ENCODE results near the gene TNRC6B.
A peak's percentile ranks its signal among the peaks of the same experiment; 100 is the strongest.

The TNRC6B gene

DNA sequence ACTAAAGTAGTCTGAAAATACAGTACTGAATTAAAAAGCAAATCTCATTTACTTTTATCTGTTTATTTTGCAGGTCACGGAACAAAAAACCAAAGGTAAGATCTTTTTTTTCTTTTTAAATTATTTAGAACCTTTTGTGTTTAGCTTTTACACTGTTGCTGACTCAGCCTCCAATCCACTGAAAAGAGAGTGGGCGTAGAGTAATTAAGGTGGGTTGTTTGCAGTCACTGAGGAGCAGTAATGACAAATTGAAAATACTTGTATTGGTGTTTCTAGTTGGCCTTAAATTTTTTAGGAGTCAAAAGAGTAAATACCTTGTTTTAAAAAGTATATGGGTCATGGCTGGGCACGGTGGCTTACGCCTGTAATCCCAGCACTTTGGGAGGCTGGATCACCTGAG, 73.4 kb downstream of the TNRC6B start:
- peak overlapping the region; percentile 53 for H3K4me3 Mint-ChIP-seq
- H3K36me3 Mint-ChIP-seq (ENCODE audit: low read depth) = peaks cover 58% of the 10 kb centered on the region
- peak overlapping the region; percentile 94 for H3K27ac Mint-ChIP-seq
- H3K9me3 Mint-ChIP-seq = no peaks in the 10 kb centered on the region
- H3K27me3 Mint-ChIP-seq = no peaks in the 10 kb centered on the region
- no peak for DNase-seq
- peaks cover 87% of the 10 kb centered on the region for H3K4me1 Mint-ChIP-seq (ENCODE audit: low read depth)

DNA sequence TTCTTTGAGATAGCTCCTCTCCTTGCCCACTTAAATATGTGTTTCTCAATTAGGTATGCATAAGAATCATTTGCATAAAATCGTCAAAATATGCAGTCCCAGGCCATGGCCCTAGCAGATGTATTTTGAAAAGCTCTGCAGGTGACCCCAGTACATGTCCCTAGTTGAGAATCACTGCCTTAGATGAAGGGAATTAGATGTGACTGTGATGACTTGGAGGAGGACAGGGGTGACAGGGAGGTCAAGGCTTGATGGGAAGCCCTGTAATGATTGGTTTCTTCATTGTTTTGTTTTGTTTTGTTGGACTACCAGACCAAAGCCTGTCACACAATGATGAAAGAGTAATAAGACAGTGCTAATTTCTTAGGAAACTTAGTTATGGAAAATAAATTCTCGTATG, 74.4 kb downstream of the TNRC6B start:
- H3K4me3 Mint-ChIP-seq = peak overlapping the region; percentile 2
- H3K27ac Mint-ChIP-seq = peak overlapping the region; percentile 94
- H3K36me3 Mint-ChIP-seq (ENCODE audit: low read depth) = peaks cover 53% of the 10 kb centered on the region
- no peaks in the 10 kb centered on the region for H3K27me3 Mint-ChIP-seq
- DNase-seq = no peak
- peaks cover 90% of the 10 kb centered on the region for H3K4me1 Mint-ChIP-seq (ENCODE audit: low read depth)
- no peaks in the 10 kb centered on the region for H3K9me3 Mint-ChIP-seq

DNA sequence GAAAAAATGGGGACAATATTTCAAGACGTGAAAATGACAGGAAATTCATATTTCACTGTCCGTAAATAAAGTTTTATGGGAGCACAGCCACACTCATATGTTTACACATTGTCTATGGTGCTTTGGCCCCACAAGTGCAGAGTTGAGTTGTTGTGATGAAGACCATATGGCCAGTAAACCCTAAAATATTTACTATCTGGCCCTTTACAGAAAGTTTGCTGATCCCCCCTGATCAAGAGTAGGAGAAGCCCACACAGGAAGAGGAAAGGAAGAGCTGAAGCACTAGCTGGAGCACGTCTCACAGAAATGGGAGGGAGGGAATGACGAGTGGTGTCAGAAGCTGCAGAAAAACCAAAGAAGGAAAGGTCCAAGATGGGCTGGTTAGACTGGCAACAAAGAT, 78.8 kb downstream of the TNRC6B start:
- peak overlapping the region; percentile 78 for H3K27ac Mint-ChIP-seq
- H3K9me3 Mint-ChIP-seq = no peaks in the 10 kb centered on the region
- H3K4me1 Mint-ChIP-seq (ENCODE audit: low read depth) = peaks cover 72% of the 10 kb centered on the region
- H3K27me3 Mint-ChIP-seq = no peaks in the 10 kb centered on the region
- no peak overlapping the region for H3K4me3 Mint-ChIP-seq
- DNase-seq = no peak
- H3K36me3 Mint-ChIP-seq (ENCODE audit: low read depth) = peaks cover 45% of the 10 kb centered on the region

DNA sequence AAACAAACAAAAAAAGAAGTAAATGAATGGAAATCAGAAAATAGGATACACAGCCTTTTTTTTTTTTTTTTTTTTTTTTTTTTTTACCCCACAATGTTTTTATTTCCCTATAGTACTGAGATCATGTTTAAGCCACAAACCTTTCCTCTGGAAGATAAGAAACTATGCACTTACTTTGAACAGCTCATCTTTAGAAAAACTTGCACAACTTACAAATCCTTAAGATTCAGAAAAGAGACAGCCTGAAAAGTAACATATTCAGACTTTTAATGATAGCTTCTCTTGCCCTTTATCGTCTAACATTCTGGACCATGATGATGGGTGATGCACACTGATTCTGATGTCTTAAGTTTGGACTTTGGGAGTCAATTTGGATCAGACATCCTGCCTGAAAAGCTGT, 80.3 kb downstream of the TNRC6B start:
- no peak for DNase-seq
- Mint-ChIP-seq H3K4me1 (ENCODE audit: low read depth) (peaks cover 67% of the 10 kb centered on the region), H3K27ac (peak overlapping the region; percentile 90), H3K36me3 (ENCODE audit: low read depth) (peaks cover 45% of the 10 kb centered on the region), H3K9me3 (no peaks in the 10 kb centered on the region), H3K27me3 (no peaks in the 10 kb centered on the region), H3K4me3 (no peak overlapping the region)

DNA sequence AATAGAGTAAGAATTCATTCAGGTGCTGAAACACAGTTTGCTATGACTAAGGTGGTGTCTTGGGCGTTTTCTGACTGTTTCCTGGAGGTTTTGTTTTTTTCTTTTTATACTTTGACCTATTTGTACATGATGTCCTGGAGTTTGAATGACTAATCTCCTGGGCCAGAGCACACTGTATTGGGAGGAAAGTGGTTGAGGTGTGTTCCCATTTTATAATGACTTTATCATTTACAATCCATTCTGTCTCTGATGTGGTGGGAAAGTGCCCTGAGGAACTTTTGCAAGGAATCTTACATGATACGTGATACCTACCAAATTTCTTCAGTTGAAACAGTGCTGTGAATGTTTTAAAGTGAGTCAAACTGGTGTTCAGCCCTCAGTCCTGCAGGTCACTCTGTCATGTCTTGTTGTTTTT, 80.8 kb downstream of the TNRC6B start:
- Mint-ChIP-seq H3K27me3 (no peaks in the 10 kb centered on the region), H3K4me3 (no peak overlapping the region), H3K27ac (peak overlapping the region; percentile 90), H3K36me3 (ENCODE audit: low read depth) (peaks cover 47% of the 10 kb centered on the region), H3K9me3 (no peaks in the 10 kb centered on the region), H3K4me1 (ENCODE audit: low read depth) (peaks cover 69% of the 10 kb centered on the region)
- DNase-seq = no peak

DNA sequence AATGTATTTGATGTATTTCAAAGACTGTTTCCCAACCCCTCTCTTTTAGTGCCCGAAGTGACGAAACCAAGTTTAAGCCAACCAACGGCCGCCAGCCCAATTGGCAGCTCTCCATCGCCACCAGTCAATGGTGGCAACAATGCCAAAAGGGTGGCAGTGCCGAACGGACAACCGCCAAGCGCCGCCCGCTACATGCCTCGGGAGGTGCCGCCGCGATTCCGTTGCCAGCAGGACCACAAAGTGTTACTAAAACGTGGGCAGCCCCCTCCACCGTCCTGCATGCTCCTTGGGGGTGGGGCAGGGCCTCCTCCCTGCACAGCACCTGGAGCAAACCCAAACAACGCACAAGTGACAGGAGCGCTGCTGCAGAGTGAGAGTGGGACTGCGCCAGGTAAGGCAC, 84.1 kb downstream of the TNRC6B start:
- Mint-ChIP-seq H3K9me3 (no peaks in the 10 kb centered on the region), H3K27ac (no peak overlapping the region), H3K36me3 (ENCODE audit: low read depth) (peaks cover 68% of the 10 kb centered on the region), H3K4me1 (ENCODE audit: low read depth) (peaks cover 72% of the 10 kb centered on the region), H3K27me3 (no peaks in the 10 kb centered on the region), H3K4me3 (no peak overlapping the region)
- no peak for DNase-seq

DNA sequence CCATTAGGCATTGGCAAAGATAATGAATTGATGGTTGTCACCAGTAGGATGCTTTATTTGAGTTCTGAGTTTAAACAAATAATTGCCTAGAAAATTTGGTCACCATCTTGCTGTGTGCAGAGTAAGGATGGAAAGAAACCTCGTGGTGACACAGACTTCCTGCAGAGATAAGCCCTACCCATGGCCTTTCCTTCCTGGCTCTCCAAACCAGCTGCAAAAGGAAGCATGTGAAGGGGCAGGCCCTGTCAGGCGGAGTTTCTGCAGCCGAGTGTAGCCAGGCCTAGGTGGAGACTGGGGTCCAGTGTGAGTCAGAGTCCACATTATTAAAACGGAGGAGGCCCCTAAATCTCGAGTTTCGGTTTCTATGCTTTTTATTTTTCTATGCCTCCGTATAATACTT, 85.5 kb downstream of the TNRC6B start:
- no peak for DNase-seq
- H3K4me3 Mint-ChIP-seq = no peak overlapping the region
- H3K27me3 Mint-ChIP-seq = no peaks in the 10 kb centered on the region
- no peaks in the 10 kb centered on the region for H3K9me3 Mint-ChIP-seq
- peaks cover 74% of the 10 kb centered on the region for H3K36me3 Mint-ChIP-seq (ENCODE audit: low read depth)
- peak overlapping the region; percentile 53 for H3K27ac Mint-ChIP-seq
- H3K4me1 Mint-ChIP-seq (ENCODE audit: low read depth) = peaks cover 61% of the 10 kb centered on the region

DNA sequence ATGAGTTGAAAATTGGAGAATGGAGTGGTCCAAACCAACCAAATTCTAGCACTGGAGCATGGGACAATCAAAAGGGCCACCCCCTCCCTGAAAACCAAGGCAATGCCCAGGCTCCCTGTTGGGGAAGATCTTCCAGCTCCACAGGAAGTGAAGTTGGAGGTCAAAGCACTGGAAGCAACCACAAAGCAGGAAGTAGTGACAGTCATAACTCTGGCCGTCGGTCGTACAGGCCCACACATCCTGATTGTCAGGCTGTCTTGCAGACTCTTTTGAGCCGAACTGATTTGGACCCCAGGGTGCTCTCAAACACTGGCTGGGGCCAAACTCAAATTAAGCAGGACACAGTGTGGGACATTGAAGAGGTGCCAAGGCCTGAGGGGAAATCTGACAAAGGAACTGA, 88.1 kb downstream of the TNRC6B start:
- Mint-ChIP-seq H3K9me3 (no peaks in the 10 kb centered on the region), H3K27me3 (no peaks in the 10 kb centered on the region), H3K27ac (peak overlapping the region; percentile 82), H3K4me3 (no peak overlapping the region), H3K36me3 (ENCODE audit: low read depth) (peaks cover 82% of the 10 kb centered on the region), H3K4me1 (ENCODE audit: low read depth) (peaks cover 48% of the 10 kb centered on the region)
- DNase-seq = no peak

DNA sequence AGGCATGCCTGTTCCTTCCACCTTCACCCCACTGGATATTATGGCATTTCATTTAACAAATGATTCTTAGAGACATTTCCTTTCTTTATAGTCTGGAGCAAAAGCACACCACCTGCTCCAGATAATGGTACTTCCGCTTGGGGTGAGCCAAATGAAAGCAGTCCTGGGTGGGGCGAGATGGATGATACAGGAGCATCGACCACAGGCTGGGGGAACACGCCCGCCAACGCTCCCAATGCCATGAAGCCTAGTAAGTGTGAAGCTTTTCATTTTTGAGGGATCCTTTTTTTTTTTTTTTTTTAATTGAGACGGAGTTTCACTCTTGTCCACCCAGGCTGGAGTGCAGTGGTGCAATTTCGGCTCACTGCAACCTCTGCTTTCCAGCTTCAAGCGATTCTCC, 92.3 kb downstream of the TNRC6B start:
- H3K27ac Mint-ChIP-seq = no peak overlapping the region
- peaks cover 83% of the 10 kb centered on the region for H3K36me3 Mint-ChIP-seq (ENCODE audit: low read depth)
- H3K4me1 Mint-ChIP-seq (ENCODE audit: low read depth) = peaks cover 41% of the 10 kb centered on the region
- no peak overlapping the region for H3K4me3 Mint-ChIP-seq
- H3K27me3 Mint-ChIP-seq = no peaks in the 10 kb centered on the region
- no peak for DNase-seq
- H3K9me3 Mint-ChIP-seq = no peaks in the 10 kb centered on the region

DNA sequence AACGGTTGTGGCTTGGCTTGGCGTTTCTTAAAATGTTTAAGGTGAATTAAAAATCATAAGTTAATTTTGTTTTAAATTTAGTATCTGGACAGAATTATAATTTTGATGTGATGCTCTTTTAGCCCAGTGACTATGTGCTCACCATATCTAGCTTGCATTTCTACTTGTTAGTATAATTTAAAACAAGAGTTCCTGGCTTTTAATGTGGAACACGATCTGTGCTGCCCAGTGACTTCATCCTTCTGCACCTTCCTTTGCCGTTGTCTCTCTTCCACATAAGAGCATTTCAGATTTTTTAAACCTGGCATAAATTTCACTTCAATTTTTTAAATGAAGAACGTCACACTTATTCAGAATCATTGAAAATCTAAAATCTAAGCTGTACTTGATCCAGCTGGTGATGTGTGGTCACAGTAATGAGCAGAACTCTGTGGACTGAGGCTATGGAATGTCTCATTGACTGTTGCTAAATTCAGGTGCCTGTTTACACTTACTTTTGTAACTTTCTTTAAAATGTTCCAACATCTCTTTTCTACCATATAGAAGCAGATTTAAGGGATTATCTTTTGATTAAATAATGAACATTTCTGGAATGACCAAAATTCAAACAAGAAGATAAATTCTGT, 93.1 kb downstream of the TNRC6B start:
- Mint-ChIP-seq H3K27me3 (no peaks in the 10 kb centered on the region), H3K27ac (peak overlapping the region; percentile 9), H3K9me3 (no peaks in the 10 kb centered on the region), H3K4me1 (ENCODE audit: low read depth) (peaks cover 40% of the 10 kb centered on the region), H3K36me3 (ENCODE audit: low read depth) (peaks cover 79% of the 10 kb centered on the region), H3K4me3 (no peak overlapping the region)
- DNase-seq = no peak

DNA sequence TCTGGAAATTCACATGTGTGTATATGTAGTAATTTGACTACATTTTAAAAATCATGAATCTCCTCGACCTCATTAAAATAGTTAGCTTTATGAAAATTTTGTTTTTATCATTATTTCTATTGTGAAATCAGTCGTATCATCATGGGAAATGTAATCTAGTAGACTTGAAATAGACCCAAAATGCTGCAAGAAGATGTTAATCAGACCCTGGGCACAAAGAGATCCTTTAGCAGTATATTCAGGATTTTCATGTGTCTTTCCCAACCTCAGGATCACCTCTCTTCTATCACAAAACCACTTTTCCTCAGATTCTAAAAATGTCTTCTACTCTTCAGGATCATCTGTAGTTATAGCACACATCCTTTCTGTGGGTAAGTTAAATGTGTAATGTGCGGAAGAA, 93.7 kb downstream of the TNRC6B start:
- DNase-seq = no peak
- H3K4me1 Mint-ChIP-seq (ENCODE audit: low read depth) = peaks cover 40% of the 10 kb centered on the region
- no peaks in the 10 kb centered on the region for H3K27me3 Mint-ChIP-seq
- no peak overlapping the region for H3K4me3 Mint-ChIP-seq
- peaks cover 74% of the 10 kb centered on the region for H3K36me3 Mint-ChIP-seq (ENCODE audit: low read depth)
- no peaks in the 10 kb centered on the region for H3K9me3 Mint-ChIP-seq
- H3K27ac Mint-ChIP-seq = no peak overlapping the region

DNA sequence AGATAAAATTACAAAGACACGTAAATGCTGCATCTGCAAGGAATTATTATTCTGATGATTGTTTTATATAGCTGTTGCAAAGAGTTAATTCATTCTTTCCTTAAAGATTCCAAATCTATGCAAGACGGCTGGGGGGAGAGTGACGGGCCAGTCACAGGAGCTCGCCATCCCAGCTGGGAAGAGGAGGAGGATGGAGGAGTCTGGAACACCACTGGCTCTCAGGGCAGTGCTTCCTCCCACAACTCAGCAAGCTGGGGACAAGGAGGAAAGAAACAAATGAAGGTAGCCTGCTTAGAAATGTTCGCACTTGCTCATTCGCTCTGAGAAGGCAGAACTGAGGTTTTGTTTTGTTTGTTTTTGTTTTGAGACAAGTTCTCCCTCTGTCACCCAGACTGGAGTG, 95.6 kb downstream of the TNRC6B start:
- H3K4me1 Mint-ChIP-seq (ENCODE audit: low read depth) = peaks cover 52% of the 10 kb centered on the region
- peaks cover 69% of the 10 kb centered on the region for H3K36me3 Mint-ChIP-seq (ENCODE audit: low read depth)
- H3K27ac Mint-ChIP-seq = peak overlapping the region; percentile 76
- DNase-seq = no peak
- H3K27me3 Mint-ChIP-seq = no peaks in the 10 kb centered on the region
- no peak overlapping the region for H3K4me3 Mint-ChIP-seq
- no peaks in the 10 kb centered on the region for H3K9me3 Mint-ChIP-seq

DNA sequence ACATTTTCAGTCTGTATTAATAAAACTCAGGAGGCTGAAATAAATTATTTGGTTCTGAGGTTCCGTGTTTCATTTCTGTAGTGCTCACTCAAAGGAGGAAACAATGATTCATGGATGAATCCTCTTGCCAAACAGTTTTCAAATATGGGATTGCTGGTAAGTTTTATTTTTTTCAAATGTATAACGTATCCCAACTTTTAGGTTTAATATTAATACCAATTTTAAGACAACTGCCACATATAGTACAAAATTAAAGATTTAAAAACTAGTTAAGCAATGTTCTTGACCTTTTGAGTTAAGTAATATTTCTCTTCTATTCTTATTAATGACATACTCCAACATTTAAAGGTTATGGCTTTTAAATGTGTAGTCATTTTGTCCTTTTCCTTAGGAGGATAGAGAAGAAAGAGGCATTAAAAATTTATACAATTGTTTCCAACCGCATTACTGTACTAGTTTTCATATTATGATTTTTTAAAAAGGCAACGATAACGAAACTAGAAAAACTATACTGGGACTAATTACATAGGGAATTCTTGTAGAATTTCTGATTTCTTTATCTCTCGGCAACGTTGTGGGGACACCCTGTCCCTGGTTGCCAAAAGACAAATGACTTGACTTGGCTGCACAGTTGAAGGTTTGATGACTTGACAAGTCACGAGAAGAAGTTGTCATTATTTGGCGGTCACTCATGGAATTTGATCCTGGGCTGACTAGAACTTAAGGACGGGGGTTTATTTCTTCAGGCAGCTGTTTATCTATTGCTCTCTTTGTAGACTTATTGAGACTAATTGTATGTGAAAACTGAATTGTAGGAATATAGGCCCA, 99.5 kb downstream of the TNRC6B start:
- peak overlapping the region; percentile 94 for H3K27ac Mint-ChIP-seq
- no peaks in the 10 kb centered on the region for H3K9me3 Mint-ChIP-seq
- no peak for DNase-seq
- H3K27me3 Mint-ChIP-seq = no peaks in the 10 kb centered on the region
- peaks cover 72% of the 10 kb centered on the region for H3K36me3 Mint-ChIP-seq (ENCODE audit: low read depth)
- peaks cover 56% of the 10 kb centered on the region for H3K4me1 Mint-ChIP-seq (ENCODE audit: low read depth)
- peak overlapping the region; percentile 73 for H3K4me3 Mint-ChIP-seq

DNA sequence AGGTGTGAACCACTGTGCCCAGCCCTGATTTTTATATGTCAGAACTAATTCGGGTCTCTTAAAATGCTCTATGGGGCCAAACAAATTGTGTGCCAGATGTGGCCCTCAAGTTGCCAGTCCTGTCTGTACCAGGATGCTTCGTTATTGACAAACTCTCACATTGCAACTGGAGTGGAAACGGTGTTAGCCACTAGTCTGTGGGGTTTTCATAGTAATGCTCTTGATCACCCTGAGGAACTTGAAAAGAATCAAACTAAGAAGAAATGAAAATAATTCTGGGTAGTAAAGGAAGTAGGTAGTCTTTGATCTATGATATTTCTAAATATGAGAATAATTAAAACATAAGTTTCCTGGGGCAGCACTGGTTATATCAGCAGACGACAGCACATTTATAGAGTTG, 101.3 kb downstream of the TNRC6B start:
- Mint-ChIP-seq H3K4me1 (ENCODE audit: low read depth) (peaks cover 59% of the 10 kb centered on the region), H3K27me3 (no peaks in the 10 kb centered on the region), H3K27ac (peak overlapping the region; percentile 78), H3K9me3 (no peaks in the 10 kb centered on the region), H3K4me3 (peak overlapping the region; percentile 8), H3K36me3 (ENCODE audit: low read depth) (peaks cover 65% of the 10 kb centered on the region)
- DNase-seq = no peak

DNA sequence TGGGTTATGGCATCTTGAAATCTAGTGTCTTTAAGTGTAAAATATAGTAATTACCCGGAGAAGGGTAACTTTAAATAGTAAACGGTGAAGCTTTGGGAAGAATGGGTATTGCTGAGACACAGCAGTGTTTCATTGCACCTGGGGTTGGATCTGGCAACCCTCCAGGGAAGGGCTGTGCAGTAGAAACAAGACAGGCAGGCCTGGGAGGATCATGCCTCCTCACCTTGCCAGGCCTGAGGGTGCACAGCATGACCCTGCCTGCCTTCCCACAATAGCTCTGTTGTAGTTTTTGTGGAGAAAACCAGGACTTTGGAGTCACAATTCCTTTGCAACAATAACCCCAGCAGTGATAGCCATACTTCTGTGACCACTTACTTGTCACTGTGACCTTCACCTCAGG, 104.0 kb downstream of the TNRC6B start:
- Mint-ChIP-seq H3K4me1 (ENCODE audit: low read depth) (peaks cover 62% of the 10 kb centered on the region), H3K4me3 (no peak overlapping the region), H3K9me3 (no peaks in the 10 kb centered on the region), H3K27me3 (no peaks in the 10 kb centered on the region), H3K27ac (no peak overlapping the region), H3K36me3 (ENCODE audit: low read depth) (peaks cover 77% of the 10 kb centered on the region)
- DNase-seq = no peak
